Raji (cell line): Measurements from ENCODE around the gene SLC5A5.

Source experiments
- POLR2A ChIP-seq: IDR thresholded peaks from 2 replicates; pipeline ENCODE4 v1.6.1; 2011; ENCODE audit warnings: low read depth, low read length, control low read depth; ENCODE audit not compliant: insufficient read depth

Gene SLC5A5

GRCh38 chr19:17877696-17878095, 6.0 kb downstream of the SLC5A5 start:
- no peak for TF ChIP-seq POLR2A

DNA sequence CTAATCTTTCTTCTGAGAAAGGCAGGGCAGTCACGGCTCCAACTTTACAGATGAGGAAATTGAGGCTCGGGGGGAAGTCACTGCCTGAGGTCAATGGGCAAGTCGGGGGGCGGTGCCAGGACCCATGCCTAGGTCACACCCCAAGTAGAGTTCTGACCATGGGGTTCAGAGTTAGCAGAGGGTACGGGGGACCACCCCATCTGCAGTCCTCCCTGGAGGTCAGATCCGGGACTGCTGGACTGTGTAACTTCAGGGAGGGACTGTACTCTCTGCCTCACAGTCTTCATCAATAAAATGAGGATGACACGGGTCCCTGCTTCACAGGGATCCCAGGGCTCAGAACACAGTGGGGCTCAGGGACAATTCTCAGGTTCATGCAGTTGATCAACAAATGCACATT, 7.7 kb downstream of the SLC5A5 start:
- TF ChIP-seq POLR2A = no peak

- TF ChIP-seq POLR2A = no peak
Observed at GRCh38 chr19:17881701-17882100, 10.0 kb downstream of the SLC5A5 start.

GRCh38 chr19:17883627-17884410, 12.1 kb downstream of the SLC5A5 start:
- TF ChIP-seq POLR2A = no peak

GRCh38 chr19:17886515-17886914, 14.8 kb downstream of the SLC5A5 start:
- TF ChIP-seq POLR2A = no peak

DNA sequence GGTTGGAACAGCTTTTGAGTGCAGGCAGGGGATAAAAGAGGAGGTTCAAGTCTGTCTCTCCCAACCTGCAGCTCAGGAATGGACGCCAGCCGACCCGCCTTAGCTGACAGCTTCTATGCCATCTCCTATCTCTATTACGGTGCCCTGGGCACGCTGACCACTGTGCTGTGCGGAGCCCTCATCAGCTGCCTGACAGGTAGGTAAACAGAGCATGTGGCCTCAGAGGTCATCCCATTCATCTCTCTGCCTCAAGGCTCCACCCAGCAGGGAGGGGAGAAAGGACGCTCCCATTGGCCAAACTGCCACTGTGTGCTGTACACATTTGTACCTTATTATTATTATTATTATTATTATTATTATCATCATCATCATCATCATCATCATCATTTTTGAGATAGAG, 16.5 kb downstream of the SLC5A5 start:
- no peak for TF ChIP-seq POLR2A

GRCh38 chr19:17889609-17890214, 18.0 kb downstream of the SLC5A5 start:
- TF ChIP-seq POLR2A = no peak

DNA sequence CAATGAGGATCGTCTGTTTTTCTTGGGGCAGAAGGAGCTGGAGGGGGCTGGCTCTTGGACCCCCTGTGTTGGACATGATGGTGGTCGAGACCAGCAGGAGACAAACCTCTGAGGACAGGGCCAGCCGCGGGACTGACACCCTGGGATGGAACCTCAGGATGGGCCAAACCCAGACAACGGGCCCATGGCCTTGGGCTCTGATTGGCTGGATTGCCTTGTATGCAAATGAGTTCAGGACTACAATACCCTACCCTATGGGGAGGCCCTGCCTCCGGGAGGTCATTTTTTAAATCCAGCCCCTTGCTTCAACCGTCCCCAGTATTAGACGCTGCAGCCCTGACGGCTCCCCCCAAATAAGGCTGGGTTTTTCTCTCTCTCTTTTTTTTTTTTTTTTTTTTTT, 22.0 kb downstream of the SLC5A5 start:
- TF ChIP-seq POLR2A = no peak

- TF ChIP-seq POLR2A = no peak
Observed at GRCh38 chr19:17902701-17903100, 31.0 kb downstream of the SLC5A5 start.

GRCh38 chr19:17908244-17908643, 36.5 kb downstream of the SLC5A5 start:
- TF ChIP-seq POLR2A = no peak

- no peak for TF ChIP-seq POLR2A
Observed at GRCh38 chr19:17909003-17909732, 37.4 kb downstream of the SLC5A5 start.

- no peak for TF ChIP-seq POLR2A
Observed at GRCh38 chr19:17910791-17911360, 39.1 kb downstream of the SLC5A5 start.

DNA sequence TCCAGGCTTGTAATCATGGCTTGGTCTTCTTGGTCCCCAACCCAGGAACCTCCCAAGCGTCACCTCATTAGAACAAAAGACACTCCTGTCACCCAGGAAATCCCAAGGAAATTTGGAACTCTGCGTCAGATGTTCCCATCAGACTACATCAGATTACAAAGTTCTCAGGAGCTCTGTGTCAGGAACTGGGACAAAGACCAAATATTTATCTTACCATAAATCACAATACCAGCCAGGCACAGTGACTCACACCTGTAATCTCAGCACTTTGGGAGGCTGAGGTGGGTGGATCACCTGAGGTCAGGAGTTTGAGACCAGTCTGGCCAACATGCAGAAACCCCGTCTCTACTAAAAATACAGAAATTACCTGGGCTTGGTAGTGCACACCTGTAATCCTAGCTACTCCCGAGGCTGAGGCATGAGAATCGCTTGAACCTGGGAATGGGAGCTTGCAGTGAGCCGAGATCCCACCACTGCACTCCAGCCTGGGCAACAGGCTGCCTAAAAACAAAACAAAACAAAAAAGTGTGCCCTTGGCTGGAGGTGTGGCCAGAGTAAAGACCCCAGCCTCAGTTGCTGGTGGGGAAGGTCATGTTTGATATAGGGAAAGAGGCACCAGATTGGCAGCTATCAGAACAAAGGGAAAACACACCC, 44.3 kb downstream of the SLC5A5 start:
- no peak for TF ChIP-seq POLR2A

GRCh38 chr19:17920527-17920926, 48.8 kb downstream of the SLC5A5 start:
- no peak for TF ChIP-seq POLR2A

DNA sequence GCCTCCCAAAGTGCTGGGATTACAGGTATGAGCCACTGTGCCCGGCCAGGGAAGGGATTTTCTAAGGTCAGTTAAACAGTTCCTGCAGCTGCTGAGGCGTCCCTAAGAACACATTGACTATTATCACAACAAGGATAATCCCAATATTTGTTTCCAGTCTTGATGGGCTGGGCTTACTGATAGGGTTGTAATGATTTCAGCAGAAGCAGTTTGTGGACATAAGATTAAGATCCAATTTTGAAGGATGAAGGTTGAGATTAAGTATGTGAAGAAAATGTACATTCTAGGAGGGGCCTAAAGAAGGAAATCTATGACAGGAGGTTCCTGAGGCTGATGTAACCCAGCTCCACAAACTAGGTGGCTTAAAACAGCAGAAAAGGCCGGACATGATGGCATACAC, 50.4 kb downstream of the SLC5A5 start:
- no peak for TF ChIP-seq POLR2A
